OCI-M2 (cell line): Measurements from ENCODE around the gene TTLL12.

Experiments used
- DNase-seq: peaks from one replicate; lab custom pipeline; 2025; ENCODE audit not compliant: unreplicated experiment; lab: John Stamatoyannopoulos, UW

Gene TTLL12

DNA sequence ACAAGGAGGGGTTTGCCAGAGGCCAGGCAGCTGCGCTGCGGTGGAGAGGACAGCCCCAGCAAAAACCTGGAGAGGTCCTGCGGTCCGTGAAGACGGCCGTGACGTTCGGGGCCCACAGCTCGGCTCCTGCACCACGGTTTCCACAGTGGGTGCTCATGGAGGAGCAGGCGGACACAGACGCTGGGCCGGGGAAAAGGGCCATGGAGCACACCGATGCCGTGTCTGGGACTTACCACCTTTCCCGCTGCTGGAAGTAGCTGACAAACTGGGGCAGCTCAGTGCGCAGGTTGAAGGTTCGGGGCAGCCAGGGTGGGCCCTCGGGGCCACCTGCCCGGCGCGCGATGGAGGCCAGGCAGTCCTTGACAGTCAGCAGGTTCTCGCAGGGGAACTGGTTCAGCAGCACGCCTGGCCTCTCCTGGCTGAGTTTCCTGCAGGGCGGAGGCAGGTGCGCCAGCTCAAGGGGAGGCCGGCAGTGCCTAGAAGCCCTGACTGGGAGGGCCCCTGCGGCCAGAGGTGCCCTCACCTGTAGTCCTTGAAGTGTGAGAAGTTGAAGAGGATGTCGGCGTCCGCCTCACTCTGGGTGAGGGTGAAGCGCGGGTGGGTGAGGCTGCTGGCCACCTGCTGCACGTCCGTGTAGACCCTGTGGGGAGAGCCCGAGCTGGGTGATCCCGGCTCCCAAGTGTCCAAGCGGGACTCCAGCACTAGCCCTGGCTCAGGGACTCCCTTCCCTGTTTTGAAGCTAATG lies 12.8 kb downstream of the TTLL12 start:
- DNase-seq, result no peak

DNA sequence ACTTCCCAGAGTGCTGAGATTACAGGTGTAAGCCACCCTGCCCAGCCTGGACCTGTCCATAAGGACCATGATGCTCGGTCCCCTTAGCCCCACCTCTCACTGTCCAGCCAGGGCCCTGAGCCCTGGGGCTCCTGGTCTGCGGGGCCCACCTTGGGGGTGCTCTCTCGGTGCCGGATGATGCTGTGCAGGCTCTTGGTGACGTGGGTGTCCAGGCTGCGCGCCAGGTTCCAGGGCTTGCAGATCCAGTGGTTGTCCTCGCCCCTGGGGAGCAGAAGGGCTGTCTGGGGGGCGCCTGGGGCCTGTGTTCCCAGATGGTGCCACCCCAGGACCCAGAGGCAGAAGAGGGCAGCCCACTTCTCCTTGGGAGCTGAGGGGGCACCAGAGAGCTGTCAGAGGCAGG lies 13.4 kb downstream of the TTLL12 start:
- DNase-seq, result no peak

DNA sequence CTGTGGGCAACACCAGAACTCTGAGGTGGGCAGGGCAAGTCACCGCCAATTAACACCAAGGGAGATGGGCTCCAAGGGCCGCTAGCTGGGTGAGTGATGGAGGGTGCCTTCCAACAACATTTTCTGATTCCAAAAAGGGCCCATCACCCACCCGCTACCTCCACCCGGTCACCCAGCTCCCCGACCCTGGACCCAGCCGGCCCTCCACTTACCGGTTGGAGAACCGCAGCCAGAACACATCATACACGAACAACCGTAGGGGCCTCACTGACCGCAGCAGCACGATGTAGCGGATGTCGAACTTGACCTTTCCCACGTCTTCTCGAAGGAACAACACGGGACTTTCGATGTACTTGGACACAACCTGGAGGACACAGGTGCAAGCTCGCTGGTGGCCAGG lies 14.7 kb downstream of the TTLL12 start:
- no peak for DNase-seq

DNA sequence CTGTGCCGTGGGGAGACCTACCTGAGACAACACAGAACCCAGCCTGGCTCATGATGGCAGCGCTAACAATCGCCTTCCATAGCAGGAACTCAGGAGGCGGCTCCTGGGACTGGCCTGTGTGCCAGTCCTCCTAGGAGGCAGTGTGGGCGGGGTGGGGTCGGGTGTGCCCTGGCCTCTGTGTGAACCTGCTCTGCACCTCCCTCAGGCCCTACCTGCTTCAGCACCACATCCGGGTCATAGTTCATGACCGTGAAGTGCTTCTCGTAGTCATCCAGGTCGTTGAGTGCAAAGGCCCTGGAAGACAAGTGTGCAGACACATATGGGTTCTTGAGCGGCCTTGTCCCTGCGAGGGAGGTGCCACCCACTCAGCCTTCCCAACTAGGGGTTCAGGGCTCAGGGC lies 15.3 kb downstream of the TTLL12 start:
- DNase-seq, result no peak

DNA sequence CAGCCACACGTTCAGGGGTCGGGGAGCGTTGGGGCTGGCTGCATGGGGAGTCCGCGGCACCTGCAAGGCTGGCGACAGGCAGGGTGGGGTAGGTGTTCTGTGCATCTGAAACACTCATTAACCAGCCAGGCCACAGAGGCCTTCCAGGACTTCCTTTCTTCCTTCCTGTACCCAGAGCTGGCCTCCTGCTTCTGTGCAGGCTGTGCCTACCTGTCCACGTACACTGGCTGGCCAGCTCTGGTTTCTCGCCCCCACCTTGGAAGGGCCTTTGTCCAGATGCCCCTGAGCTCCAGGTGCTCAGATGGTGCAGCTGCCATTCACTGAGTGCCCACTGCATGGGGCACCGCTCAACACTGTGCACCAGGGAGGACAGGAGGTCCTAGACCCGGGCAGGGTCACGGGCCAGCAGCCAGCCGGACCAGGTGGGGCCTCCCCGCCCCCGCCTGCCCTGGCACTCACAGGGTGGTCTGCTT lies 15.9 kb downstream of the TTLL12 start:
- no peak for DNase-seq

DNA sequence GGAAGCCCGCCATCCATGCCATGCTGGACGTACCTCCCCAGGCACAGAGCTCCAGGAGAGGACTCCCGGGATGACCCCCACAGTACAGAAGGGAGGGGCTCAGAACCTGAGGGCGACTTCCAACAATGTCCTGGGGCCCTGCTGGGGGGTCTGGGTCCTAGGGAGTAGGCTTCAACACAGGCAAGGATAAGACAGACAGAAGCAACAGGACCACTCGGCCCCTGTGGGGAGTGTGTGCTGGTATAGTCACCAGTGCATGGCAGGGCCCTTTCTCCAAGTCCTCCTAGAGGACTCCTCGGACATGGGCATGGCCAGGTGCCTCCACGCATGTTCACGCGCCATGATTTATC lies 16.8 kb downstream of the TTLL12 start:
- DNase-seq, result no peak

DNA sequence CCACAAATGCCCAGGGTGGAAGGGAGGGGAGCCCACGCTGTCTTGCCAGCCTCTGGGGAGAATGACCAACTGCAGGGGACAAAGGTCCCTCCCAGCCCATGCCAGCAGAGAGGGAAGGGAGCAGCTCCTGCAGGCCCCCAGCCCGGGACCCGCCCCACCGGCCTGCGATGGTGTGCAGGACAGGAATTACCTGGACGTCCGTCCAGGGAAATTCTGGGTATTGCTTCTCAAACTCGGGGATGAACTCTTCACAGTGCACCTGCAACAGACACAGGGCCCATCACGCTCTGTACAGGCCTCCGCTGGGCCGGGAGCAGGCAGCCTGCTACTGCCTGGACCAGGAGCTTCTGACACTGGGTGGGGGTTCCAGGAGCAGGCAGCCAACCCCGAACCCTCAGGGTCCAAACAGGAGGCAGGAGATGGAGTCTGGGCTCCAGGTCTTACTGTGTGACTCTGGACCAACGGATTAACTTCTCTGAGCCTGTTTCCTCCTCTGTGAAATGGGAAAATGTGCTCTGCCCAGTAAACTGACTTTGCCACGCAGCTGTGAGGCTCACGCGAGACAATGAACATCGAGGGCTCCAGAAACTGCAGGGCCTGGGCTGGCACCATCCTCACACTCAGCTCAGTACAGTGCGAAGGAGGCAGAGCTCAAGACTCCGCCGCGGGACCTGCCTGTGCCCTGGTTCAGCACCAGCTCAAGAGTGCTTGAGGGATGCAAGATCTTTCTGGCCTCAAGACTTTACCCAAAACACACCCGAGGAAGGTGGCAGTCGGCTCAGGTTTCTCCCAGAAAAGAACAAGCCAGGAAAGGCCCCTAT lies 17.4 kb downstream of the TTLL12 start:
- no peak for DNase-seq

DNA sequence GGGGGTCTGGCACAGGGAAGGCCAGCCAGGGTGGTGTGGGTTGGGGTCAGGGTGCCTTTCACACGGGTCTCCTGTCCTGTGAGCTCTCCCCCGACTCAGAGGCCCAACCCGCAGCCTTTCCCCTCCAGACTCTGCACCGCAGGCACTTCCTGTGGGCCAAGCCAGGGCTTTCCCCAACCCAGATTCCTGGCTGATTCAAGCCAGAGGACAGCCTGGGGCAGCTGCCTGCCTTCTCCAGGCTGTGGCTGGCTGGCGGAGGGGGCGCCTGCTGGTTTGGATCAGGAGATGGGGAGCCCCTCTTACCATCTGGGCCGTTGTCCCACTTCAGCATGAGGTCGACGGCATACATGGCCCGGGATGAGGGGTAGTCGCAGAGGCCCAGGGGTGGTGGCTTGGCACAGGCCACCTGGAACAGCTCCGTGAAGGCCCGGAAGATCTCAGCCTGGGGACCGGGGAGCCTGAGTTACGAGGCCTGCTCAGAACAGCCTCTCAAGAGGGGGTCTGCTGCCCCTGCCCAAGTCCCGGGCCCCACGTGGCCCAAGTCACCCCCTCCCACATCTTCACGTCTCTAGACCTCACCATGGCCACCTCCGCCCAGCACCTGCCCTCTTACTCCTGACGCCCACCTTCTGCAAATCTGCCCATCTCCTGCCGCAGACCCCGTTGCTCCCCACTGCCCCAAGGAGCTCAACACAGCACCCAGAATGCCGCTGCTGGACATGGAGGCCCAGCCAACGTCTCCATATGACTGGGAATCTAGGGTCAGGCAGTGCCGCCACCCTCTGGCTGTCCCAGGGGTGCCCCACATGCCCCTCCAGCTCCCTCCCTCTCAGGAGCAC lies 18.2 kb downstream of the TTLL12 start:
- DNase-seq, result no peak

DNA sequence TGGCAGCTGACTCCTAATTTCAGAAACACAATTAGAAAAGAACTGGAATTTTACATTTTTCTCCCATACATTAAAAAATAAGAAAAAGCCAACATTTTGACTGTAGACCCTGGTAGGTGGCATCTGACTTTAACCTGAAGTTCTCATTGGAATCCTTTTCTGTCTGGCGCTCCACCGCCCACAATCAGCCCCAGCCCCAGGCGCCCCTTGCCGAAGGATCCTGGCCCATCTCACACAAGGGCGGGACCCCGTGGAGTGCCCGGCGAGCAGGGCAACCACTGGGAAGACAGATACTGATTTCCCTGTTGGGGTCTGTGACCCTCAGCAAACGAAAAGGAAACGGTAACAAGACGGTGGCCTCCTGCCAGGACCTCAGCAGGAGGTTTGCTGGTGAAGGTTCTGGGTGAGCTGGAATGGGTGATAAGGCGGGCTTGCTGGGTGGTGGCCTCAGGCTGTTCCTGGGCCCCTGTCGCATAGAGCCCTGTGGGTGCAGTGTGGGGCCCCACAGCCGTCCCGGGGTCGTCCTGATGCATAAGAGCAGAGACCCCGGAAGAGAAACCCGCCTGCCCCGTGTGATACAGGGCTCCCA lies 19.8 kb downstream of the TTLL12 start:
- no peak for DNase-seq

DNA sequence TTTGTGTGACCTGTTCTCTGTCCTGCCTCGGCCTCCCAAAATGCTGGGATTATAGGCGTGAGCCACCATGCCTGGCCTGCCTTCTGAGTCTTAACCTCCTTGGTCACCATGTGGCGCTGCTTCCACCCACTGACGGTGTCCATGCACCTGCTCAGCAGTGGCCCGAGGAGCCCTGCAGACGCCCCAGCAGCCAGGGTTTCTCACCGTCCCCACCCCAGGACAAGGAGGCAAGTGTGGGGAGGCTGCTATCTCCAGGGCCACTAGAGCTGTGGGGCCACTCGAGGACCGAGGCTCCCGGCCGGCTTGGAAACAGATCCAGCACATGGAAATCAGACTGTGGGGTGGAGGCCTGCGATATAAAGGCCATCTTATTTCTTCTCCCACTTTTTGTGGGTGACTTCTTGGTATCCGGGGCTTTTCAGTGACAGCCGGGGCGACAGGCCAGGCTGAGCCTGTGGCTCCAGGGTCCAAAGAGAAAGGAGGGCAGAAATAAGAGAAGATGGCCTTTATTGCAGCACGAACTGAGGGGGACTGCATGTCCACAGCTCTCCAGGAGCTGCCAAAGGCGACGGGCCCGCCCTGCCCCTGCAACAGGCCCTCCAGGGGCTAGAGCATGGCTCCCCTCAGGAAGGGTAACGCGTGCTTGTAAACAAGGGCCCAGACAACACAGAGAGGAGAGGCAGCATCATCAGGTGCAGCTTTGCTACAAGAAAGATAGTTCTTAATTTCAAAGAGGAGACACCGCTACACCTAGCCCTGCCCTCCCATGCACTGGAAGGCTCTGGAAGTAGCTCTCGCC lies 20.6 kb downstream of the TTLL12 start:
- DNase-seq, result no peak

DNA sequence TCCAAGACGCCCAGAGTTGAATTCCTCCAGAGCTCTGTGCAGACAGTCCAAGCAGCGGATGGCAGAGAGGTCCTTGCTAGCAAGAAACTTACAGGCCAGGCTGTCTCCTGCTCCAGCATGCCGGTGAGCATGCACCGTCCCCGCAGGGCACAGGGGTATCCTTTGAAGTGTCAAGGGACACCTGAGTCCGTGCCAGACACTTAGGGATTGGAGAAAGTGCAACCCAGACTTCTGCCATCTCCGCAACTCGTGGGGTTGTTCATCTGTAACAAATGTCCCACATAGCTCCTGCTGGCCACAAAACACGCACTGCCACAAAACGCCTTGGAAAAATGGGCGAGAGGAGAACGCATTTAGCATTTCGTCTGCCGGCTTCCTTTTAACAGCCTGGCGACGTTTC lies 22.3 kb downstream of the TTLL12 start:
- DNase-seq, result no peak

DNA sequence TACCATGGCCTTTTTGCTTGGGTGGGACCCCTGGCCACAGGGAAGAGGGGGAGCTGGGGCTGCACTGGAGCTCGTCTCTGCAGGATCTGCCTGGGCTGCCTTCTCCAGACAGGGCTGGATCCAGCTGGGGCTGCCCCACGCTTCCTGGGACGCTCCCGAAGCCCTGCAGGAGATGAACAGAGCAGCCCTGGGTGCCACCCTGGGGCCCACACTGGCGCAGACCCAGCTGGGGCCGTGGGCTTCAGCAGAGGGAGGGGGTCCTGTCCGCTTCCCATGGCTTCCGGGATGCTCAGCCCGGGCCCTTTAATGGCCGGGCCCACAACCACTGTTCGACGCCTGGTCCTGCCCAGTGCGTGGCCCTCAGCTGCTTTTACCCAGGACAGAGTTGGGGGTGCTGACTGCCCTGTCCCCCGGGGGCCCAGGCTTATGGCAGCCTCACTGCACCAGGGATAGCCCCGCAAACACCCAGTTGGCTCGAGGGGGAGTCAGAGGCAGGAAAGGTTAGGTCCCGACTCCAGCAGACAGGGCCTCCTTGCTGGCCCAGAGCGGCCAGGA lies 23.6 kb downstream of the TTLL12 start:
- no peak for DNase-seq

DNA sequence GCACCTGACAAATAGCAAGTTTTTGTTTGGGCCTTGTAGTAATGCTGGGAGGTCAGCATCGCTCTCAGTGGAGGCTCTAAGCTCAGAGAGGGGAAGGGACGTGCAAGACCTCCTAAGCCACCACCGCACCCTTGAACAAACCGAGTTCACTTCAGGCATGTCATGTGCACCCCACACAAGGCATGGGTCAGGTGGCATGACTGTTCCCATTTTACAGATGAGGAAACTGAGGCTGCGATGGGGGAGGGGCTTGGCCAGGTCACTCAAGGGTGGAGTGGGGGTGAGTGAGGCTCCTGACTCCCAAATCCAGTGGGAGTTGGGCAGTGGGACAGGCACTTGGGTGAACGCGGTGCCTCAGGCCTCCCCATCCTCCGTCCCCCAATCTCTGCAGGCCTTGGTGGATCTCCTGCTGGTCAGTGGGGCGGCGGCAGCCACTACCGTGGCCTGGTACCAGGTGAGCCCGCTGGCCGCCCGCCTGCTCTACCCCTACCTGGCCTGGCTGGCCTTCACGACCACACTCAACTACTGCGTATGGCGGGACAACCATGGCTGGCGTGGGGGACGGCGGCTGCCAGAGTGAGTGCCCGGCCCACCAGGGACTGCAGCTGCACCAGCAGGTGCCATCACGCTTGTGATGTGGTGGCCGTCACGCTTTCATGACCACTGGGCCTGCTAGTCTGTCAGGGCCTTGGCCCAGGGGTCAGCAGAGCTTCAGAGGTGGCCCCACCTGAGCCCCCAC lies 24.4 kb downstream of the TTLL12 start:
- DNase-seq, result no peak

DNA sequence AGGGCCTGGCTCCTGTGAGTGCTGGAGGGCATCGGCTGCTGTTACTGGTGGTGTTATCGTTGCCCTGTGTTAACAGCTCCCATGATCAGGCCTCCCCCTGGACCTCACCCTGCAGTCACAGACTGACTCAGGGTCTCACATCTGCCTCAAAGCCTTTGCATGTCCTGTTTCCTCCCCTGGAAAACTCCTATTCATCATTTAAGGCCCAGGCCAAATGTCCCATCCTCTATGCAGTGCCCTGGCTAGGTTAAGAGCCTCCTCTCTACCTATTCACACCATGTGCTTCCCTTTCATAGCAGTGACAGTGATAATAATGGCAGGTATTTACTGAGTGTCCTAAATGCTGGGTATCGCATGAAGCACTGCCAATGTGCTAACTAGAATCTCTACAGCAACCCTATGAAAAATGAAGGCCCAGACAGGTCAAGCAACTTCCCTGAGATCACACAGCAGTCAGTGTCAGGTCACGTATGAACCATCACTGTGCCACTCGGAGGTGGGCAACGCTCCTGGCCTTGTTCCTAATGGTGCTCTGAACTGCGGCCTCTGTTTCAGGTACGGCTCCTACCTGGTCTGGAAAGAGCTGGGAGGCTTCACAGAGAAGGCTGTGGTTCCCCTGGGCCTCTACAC lies 26.3 kb downstream of the TTLL12 start:
- DNase-seq, result no peak

DNA sequence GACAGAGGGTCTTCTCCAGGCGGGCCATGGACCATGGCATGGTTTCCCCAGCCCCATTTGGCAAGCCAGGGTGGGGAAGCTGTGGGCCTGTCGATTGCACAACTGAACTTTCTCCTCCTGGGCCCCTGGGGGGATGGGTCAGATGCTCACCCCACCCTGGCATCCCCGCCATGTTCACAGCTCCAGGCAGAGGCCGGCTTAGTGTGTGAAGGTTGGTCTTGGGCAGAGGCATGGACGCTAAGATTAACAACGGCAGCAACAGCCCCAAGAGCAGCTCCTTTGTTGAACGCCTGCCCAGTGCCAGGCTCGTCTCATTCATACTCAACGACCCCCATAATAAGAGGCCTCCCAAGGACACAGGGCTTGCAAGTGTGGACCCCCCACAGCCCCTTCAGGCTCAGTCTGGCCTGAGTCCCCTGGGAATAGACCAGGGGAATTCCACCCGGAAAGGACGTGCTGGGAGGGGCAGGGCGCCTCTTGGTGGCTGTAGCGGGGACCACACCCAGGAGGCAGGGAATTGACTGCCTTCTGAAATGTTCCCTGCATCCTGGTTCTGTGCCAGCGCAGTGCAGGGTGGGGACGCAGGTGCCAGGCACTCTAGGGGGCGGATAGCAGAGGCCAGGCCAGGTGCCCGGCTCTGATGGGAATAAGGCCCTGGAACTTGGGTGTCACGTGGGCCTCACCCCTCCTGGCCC lies 27.3 kb downstream of the TTLL12 start:
- DNase-seq, result no peak

DNA sequence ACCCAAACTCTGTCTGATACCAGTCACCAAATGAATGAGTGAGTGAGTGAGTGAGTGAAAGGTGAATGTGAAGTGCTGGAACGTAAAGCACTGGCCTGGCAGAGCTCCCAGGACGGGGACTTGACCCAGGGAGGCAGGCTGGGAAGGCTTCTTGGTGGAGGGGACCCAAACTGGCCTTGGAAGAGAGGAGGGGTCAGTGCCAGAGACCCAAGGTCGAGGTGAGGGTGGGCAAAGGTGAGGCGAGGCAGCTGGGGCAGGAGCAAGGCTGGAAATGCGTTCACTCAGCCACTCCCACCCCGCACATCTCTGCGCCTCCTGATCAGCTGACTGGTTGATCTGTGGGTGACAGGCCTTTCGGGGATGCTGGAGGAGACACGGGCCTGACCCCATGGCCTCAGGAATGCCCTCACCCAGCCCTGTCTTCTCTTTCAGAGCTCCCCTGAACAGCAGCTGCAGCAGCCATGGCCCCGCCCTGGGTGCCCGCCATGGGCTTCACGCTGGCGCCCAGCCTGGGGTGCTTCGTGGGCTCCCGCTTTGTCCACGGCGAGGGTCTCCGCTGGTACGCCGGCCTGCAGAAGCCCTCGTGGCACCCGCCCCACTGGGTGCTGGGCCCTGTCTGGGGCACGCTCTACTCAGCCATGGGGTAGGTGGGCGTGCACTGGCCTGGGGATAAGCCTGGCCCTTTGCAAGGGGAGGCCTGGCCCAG lies 28.0 kb downstream of the TTLL12 start:
- no peak for DNase-seq

DNA sequence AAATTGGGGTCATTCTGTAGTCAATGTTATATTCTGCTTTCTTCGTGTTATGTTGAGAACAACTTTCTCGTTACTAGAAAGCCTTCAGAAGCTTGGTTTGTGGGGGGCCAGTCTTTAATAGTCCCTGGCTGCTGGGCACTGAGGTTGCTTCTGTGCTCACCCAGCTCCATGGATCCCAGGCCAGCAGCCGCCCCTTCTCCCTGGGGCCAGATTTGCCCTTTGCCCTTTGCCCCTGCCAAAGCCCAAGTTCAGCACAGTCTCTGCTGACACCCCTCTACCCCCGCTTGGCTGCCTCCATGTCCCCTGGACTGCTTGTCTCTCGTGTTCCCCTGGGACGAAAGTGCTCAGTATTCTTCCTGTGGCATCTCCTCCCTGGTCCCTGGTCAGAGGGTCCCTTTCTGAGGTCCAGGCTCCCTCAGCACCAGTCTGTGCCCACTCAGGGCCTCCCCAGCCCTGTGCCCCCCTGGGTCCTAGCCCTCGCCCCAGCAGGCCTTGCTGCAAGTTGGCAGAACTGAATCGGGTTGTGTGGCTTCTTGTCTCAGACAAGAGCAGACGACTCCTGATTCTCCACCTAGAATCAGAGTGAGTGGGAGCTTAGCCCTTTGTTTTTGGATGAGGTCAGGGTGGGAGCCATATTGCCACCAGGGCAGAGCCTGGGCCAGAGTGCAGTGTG lies 28.9 kb downstream of the TTLL12 start:
- DNase-seq, result no peak
